GM18907 (cell line): ENCODE results near the gene SMKR1.
"Not testable (repeated sequence)": the region's sequence is repeated elsewhere in the genome, so short reads cannot be mapped to it uniquely, and the experiment has no call there.

ENCODE experiments used
- ATAC-seq: cut with Tn5 transposase; IDR thresholded peaks from one replicate; pipeline ENCODE4 v1.9.1; 2021; ENCODE audit warnings: mild to moderate bottlenecking, moderate library complexity; ENCODE audit not compliant: unreplicated experiment

SMKR1 gene

DNA sequence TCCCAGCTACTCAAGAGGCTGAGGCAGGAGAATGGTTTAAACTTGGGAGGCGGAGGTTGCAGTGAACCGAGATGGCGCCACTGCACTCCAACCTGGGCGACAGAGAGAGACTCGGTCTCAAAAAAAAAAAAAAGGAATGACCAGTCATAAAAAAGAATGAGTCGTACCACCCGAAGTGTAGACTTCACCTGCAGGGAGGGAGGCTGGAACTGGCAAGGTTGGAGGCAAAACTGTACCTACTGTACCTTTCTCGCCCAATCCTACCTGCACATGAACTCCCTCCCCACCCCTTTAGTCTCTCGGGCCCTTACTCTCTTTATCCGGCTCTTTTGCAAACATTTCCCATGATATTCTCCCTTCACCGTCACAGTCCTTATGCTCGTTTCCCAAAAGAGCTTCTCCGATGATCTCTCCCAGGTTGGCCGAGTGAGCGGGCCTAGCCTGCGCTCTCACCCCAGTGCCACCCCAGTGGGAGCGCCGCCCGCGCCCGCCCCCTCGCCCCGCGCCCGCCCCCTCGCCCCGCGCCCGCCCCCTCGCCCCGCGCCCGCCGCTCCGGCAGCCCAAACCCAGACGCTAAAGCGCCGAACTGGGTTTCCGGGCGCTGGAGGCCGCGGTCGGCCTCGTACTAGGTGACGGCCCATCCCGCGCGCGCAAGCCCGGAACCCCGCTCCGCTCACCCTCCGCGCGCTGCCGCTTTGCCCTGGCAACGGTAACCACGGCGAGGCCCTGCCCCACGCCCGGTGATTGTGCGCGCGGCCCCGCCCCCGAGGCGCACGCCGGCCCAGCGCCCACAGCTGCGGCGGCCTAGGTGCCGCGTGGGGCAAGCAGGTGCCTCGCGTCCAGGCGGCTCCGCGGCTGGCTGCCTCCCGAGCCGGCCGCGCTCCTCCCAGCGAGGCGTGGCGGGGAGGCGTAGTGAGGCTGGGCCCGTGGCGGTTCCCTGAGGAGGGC lies at the start of gene SMKR1:
SMKR1 (plus strand) TSS at position 772 of the 948 bp plus-strand sequence. CDS start 294 bp downstream, outside the sequence.
- ATAC-seq: peak; percentile 77

DNA sequence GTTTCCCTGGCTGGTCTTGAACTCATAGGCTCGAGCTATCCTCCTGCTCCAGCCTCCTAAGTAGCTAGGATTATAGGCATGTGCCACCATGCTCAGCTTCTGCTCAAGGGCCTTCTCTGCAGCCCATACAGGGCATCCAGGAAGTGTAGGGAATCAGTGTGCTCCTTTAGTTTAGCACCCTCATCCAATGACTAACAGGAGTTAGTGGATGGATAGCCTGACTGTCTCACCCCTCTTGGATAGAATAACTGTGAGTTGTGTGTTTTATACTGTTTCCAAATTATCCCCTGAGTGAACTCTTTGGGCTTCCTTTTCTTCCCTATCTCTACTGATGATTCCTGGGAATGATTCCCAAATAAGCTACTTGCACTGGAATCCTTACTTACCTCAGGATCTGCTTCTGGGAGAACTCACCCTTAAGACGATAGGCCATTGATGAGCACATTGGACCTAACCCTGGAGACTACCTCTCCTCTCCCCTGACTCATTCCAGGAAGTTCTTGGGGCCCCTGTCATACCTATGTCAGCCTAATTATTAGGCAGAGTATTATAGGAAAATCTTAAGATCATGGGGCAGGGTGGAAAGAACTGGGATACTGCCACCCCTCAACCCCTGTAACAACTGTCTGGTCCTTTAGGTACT lies 49.6 kb upstream of the SMKR1 start:
- ATAC-seq: no peak

DNA sequence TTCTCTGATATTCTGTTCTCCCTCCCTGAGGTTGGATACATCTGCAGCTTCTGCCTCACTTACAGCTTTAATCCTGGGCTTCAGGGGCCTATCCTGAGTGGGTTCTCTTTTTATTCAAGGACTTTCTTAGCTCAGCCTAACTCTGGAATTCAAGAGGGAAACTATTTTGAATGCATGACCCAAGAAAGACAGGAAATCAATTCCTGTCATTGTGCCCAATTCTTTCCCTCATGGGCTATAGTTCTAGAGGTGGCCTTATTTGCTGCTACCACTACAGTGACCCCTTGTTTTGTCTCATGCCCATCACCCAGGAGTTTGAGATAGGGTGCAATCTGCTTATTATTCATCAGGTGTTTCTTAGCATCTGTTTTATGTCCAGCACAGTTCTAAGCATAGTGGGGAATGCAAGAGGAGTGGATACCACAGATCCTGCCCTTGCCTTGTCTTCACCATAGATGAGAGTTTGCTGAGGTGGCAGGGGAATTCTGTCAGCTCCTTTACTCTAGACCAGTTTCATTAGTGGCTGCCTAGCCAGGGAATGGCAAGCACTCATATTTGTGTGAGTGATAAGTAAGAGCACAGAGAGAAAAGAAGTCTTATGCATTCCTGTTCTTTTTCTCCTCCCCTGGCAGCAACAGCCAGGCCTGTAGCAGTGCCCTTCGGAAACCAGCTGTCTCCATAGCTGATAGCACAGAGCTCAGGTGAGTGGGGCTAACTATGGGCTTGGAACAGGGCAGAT lies 48.7 kb upstream of the SMKR1 start:
- ATAC-seq: no peak

DNA sequence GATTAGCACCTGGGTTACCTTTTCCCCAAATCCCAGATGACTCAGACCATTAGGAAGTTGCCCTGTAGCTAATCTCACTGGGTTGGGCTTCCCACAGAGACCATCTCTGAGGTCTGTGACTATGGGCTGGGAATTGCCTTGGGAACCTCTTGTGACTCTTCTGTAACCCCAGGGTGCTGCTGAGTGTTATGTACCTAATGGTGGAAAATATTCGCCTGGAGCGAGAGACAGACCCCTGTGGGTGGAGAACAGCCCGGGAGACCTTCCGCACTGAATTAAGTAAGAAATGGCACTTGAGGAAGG lies 48.1 kb upstream of the SMKR1 start:
- no peak for ATAC-seq

DNA sequence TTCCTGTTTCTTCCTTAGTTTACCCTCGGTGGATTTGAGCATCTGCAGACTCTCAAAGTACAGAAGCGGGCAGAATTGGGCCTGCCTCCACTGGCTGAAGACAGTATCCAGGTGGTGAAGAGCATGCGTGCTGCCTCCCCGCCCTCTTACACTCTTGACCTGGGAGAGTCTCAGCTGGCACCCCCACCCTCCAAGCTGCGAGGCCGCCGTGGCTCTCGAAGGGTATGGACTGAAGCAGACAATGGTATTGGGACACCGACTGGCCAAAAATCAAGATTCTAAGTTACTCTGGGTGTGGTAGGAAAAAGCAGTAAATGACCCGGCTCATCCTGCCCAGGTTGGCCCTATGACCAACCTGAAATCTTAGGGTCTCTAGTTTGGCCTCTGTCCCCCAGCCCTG lies 45.9 kb upstream of the SMKR1 start:
- no peak for ATAC-seq

DNA sequence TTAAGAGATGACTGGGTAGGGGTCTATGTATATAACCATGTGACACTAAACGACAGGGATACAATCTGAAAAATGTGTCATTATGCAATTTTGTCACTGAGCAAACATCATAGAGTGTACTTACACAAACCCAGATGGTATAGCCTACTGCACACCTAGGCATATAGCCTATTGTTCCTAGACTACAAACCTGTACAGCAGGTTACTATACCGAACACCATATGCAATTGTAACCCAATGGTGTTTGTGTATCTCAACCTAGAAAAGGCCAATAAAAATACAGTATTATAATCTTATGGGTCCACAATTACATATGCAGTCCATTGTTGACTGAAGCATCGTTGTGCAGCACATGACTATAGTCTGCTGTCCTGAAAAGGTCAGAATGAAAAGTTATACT lies 45.2 kb upstream of the SMKR1 start:
- no peak for ATAC-seq

DNA sequence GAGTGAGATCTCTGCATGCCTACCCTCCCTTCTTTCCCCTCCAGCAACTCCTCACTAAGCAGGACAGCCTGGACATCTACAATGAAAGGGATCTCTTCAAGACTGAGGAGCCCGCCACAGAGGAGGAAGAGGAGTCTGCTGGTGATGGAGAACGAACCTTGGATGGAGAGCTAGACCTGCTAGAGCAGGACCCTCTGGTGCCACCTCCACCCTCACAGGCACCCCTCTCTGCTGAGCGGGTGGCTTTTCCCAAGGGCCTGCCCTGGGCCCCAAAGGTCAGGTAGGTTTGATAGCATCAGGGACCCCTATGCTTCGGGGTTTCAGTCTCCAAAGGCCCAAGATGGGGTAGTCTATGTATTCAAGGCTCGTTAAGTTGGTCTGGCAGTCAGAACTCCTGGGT lies 44.2 kb upstream of the SMKR1 start:
- ATAC-seq: no peak

DNA sequence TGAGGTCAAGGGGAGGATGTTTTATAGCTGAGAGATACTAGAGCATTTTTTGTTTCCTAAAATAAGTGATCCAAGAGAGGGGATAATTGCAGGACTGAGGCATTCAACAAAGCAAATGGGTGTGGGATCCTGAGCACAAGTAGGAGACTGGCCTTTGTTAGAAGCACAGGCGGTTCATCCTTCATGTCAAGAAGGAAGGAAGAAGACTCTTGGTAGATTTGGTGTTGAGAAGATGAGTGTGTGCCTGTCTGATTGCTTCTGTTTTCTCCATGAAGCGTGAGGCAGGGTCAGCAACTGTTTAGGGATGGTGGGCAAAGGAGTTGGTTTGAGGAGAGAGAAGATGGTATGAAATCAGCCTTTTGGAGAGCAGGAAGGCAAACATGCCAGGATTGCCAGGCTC lies 40.5 kb upstream of the SMKR1 start:
- no peak for ATAC-seq

DNA sequence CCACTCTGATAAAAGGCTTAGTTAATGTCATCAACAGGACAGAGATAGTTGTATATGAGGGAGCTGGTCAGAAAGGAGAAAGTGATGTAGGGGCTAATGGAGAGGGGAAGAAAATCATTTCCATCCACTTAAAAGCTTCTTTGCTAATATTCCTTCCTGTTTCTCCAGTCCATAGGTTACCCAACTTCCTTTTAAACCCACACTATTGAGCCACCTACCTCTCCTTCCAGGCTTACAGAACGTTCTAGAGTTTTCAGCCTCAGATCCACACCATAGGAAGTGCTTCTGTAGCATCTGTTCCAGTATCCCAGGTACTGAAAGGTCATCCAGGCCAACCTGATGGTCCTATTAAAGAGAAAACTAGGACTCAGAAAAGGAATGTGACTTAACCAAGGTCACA lies 39.9 kb upstream of the SMKR1 start:
- ATAC-seq: no peak

DNA sequence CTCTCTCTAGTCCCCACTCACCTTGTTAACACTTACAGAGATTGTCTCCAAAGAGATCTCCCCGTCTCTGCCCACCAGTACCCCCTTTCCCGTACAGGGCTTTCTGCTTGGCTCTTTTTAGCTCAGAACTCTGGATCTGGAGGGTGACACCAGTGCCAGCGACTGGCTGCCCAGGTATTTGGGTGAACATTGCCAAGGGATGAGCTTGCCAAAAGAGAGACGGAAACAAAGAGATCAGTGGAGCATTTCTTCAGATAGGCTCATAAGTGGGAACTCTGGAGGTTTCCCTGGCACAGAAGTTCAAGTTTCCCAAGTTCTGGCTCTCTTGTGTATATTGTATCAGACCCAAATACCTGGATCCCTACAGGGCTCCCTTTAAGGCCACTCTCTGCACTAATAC lies 38.1 kb upstream of the SMKR1 start:
- no peak for ATAC-seq

DNA sequence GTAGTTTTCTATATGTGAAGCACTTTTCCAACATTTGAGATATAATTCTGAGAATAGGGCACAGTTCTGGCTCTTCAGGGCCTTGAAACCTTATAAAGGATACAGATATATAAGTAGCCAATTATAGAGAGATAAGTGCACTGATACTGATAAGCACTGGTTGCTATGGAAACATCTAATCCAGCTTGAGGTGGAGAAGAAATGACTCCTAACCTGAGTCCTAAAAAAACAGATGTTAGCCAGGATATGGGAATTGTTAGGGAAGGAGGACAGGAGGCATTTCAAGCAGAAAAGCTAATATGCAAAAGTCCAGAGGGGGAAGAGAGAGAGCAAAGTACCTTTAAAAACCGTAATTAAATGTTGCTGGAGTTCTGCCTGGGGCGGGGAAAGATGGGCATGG lies 37.3 kb upstream of the SMKR1 start:
- ATAC-seq: no peak

DNA sequence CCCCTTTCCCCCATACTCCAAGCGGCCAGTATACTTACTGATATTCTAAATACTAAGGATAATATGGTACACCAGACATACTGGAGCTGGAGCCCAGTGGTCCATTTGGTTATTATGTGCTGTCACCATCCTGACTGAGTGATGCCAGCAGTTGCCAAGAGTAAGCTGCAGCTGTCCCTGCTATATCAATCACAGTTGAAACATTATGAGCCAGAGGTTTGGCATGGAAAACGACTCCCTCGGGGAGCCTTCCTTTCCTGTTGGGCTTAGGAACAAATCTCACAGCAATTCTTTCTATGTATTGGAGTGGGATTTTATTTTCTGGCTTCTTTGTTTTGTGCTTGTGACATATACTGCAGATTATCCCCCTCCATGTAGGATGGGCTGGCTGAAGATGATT lies 35.5 kb upstream of the SMKR1 start:
- ATAC-seq: no peak

DNA sequence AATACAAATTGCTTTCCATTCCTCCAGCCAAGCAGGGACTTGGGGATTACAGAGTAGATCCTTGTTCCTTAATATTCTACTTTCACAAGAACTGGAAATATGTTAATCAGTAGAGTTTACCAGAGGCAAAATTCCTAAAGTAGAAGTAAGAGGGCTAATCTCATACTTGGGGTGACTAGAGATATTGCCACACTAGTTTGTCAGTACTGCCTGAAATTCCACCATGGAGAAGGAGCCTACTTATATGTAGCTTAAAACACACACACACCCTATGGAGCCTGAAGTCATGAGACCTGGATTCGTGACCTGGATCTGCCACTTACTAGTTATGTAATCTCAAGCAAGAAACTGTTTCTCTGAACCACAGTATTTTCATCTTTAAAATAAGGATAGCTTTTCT lies 34.2 kb upstream of the SMKR1 start:
- no peak for ATAC-seq

DNA sequence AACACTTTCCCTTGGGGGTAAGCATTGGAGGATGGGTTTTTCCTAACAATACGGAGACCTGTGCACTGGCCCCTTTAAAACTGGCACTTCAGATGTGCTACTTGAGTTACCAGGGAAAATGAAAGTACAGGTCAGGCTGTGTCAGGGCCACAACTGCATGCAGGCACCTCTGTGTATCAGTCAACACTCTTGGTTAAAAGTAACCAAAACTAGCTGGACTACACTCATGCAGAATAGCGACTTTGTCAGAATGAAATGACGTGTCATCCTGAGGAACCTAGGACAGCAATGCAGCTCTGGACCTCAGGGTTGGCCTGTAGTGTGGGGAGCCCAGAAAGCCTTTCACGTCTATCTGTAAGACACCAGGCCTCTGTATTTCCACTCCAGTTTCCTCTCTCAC lies 33.8 kb upstream of the SMKR1 start:
- ATAC-seq: no peak

DNA sequence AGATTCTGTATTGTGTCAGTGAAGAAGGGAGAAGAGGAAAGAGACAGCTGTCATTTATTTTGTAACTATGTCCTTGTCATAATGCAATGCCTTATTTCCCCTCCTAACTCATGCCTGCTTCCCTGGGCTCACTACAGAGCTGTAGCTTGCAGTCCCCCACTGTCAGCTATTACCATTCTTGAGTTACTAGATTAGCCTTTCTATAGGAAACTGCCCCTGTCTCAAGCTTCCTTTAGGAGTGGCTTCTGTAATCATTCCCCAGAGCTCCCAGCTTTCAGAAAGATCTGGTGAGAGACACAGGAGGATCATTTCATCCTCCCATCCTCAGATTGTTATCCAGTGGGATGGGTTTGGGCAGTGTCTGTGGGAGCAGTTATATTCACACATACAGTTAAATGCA lies 32.4 kb upstream of the SMKR1 start:
- no peak for ATAC-seq

DNA sequence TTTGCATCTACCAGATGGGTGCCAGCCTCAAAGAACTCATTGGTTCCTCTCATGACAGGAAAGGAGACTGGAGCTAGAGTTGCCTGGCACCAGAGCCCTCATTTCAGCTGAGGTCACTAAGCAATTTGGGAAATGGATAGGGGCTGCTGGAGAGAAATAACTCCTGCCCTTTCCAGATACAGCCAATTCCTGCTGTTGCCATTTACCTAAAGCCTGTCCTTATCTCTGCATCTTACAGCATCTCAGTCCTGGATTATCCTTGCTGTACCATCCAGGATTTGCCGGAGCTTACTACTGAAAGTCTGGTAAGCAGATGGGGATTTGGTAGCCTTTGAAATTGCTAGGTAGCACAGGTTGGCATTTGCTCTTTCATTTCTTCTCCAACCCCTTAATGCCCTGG lies 31.9 kb upstream of the SMKR1 start:
- ATAC-seq: no peak

DNA sequence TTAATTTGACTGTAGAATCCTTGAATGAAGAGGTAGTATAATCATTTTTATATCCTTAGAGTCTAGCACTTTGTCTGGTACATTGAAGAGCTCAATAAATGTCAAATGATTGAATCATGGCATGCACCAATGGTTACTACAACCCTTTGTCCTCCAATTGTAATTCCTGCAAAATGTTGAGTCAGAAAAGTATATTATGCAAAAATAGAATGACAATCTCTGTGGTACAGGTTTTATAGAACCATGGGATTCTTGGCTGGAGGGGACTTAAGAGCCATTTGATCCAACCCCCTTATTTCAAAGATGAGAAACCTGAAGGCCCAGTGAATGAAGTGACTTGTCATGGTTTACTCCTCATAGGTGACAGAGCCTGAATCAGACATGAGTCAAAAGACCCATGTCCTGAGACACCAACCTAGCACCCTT lies 30.9 kb upstream of the SMKR1 start:
- no peak for ATAC-seq

DNA sequence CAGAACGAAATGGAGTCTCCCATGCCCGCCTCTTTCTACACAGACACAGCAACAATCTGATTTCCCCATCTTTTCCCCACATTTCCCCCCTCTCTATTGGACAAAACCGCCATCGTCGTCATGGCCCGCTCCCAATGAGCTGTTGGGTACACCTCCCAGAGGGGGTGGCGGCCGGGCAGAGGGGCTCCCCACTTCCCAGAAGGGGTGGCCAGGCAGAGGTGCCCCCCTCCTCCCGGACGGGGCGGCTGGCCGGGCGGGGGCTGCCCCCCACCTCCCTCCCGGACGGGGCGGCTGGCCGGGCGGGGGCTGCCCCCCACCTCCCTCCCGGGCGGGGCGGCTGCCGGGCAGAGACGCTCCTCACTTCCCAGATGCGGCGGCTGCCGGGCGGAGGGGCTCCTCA lies 26.4 kb upstream of the SMKR1 start:
- ATAC-seq: not testable (repeated sequence)

DNA sequence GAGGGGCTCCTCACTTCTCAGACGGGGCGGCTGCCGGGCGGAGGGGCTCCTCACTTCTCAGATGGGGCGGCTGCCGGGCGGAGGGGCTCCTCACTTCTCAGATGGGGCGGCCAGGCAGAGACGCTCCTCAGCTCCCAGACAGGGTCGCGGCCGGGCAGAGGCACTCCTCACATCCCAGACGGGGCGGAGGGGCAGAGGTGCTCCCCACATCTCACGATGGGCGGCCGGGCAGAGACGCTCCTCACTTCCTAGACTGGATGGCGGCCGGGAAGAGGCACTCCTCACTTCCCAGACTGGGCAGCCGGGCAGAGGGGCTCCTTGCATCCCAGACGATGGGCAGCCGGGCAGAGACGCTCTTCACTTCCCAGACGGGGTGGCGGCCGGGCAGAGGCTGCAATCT lies 25.9 kb upstream of the SMKR1 start:
- not testable (repeated sequence) for ATAC-seq

DNA sequence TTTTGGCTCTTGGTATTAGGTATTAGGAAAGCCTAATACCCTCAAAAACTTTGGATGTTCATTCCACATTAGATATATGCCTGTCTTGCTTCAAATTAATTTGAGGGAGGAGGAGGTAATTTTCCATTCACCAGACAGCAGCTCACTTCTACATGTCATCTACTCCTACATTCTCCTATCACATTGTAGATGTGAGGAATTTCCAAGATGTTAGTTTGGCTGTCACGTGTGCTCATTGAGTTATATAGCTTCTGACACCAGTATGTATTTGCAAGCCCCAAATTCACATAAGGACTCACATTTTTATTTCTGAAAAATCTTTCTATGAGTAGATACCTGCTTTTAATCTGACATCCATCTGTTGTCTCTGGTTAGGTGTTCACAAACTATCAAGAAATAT lies 22.5 kb upstream of the SMKR1 start:
- no peak for ATAC-seq

DNA sequence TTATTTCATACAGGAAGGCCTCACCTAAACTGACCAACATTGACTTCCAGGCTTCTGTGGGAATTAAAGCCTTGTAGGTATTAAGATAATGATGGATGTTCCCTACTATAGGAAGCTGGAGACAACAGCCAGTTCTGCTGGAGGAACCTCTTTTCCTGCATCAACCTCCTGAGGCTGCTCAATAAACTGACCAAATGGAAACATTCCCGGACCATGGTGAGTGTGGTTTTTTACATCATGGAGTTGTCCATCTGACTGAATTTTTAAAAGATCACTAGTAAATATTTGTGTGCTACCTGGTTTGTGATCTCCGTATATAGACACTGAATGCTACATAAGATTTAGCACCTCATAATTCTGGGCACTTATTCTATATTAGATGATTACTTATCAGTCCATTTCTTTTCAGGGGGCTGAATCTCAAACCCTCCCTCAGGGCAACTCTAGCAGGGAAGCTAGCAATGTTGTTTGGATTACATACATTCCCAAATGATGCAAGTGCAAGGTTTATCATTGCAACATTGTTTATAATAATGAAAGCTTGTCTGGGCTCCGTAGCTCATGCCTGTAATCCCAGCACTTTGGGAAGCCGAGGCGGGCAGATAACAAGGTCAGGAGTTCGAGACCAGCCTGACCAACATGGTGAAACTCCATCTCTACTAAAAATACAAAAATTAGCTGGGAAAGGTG lies 21.5 kb upstream of the SMKR1 start:
- no peak for ATAC-seq
